ENCODE data around the gene FKBP3. TPM values are rescaled to one million over a fixed set of nuclear protein-coding genes. Genes with fewer than 3 reads are reported as not detected.

Gene FKBP3
- polyA plus RNA-seq, 1 donor (not counting 4 experiments of a cell fraction or from before 2014, with no cell fraction given): 98.8 TPM

DNA sequence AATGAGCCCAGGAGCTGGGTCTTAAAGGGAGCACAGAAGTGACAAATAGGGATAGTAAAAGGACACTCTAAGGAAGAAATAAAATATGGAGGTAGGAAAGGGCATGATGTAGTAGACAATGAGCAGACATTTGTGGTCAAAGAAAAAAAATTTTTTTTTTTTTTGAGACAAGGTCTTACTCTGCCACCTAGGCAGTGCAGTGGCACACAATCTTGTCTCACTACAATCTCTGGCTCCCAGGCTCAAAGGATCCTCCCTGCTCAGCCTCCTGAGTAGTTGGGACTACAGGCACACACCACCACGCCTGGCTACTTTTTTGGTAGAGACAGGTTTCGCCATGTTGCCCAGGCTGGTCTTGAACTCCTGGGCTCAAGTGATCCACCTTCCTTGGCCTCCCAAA is 8.5 kb downstream of the FKBP3 start:
- H3K4me2 ChIP-seq (ENCODE audit: control insufficient read depth, extremely low read depth, insufficient read depth, low read depth, low read length): no peak overlapping the region
- no peak overlapping the region for H3K27ac ChIP-seq (ENCODE audit: control insufficient read depth, insufficient read depth, low read length)
- H3K4me1 ChIP-seq (ENCODE audit: control insufficient read depth, extremely low read depth, insufficient read depth, low read length): no peaks in the 10 kb centered on the region
- no peak overlapping the region for H3K9ac ChIP-seq (ENCODE audit: control insufficient read depth, extremely low read depth, insufficient read depth, low read length)
- no peaks in the 10 kb centered on the region for H3K9me3 ChIP-seq (ENCODE audit: control insufficient read depth, low read depth, low read length)
- H3K79me2 ChIP-seq (ENCODE audit: control insufficient read depth, insufficient read depth, low read length): no peaks in the 10 kb centered on the region
- peaks cover 0 to 16% of the 10 kb centered on the region in 2 experiments for H3K36me3 ChIP-seq (ENCODE audit: control insufficient read depth in 2 of 2, extremely low read depth in 1 of 2, insufficient read depth in 2 of 2, low read length in 2 of 2)
- no peaks in the 10 kb centered on the region for H3K27me3 ChIP-seq (ENCODE audit: control insufficient read depth, extremely low read depth, insufficient read depth, low read length)
- no peaks in the 10 kb centered on the region for H3K9me1 ChIP-seq (ENCODE audit: control insufficient read depth, extremely low read depth, insufficient read depth, low read length)
- no peaks in the 10 kb centered on the region for H4K20me1 ChIP-seq (ENCODE audit: control insufficient read depth, extremely low read depth, insufficient read depth, low read length)
- H3K4me3 ChIP-seq (ENCODE audit: control insufficient read depth in 2 of 3, extremely low read depth in 1 of 3, insufficient read depth in 2 of 3, low read depth in 1 of 3, low read length in 3 of 3): no peak overlapping the region
- no peak for FAIRE-seq
- no peak overlapping the region for H2AFZ ChIP-seq (ENCODE audit: control insufficient read depth, low read length)
- no peak for DNase-seq (ENCODE audit: low read depth, low spot score)
- TF ChIP-seq EZH2 (IDR thresholded peaks at IDR 0.05; ENCODE audit: low read length): no peak
- TF ChIP-seq, protein P1, sequence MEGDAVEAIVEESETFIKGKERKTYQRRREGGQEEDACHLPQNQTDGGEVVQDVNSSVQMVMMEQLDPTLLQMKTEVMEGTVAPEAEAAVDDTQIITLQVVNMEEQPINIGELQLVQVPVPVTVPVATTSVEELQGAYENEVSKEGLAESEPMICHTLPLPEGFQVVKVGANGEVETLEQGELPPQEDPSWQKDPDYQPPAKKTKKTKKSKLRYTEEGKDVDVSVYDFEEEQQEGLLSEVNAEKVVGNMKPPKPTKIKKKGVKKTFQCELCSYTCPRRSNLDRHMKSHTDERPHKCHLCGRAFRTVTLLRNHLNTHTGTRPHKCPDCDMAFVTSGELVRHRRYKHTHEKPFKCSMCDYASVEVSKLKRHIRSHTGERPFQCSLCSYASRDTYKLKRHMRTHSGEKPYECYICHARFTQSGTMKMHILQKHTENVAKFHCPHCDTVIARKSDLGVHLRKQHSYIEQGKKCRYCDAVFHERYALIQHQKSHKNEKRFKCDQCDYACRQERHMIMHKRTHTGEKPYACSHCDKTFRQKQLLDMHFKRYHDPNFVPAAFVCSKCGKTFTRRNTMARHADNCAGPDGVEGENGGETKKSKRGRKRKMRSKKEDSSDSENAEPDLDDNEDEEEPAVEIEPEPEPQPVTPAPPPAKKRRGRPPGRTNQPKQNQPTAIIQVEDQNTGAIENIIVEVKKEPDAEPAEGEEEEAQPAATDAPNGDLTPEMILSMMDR (optimal IDR thresholded peaks at IDR 0.05 in 1 of 3, IDR thresholded peaks at IDR 0.05 in 1 of 3, conservative IDR thresholded peaks at IDR 0.05 in 1 of 3; ENCODE audit: extremely low read depth in 1 of 3, insufficient read depth in 2 of 3, low read length in 3 of 3): no peak
- dilution Hi-C loops (cut with MboI; ENCODE audit: extremely low pct_ligation_motif_present, low sequenced_read_pairs): no loop called here

DNA sequence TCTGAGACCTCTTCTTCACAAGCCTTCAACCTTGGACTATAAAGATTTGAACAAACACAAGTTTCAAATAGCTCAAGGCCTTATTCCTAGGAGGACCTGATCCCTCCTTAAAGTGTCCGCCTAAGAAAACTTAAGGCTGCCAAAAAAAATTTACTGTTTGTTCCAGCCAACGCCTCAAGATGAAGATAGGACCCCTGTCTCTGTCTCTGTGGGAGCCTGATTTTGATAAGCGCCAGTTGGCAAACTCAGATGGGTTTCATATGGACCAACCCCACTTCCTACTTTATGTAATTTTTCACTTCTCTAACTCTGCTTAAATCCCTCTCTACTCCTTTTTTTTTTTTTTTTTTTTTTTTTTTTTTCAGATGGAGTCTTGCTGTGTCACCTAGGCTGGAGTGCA is 11.0 kb downstream of the FKBP3 start:
- no peaks in the 10 kb centered on the region for H3K9me1 ChIP-seq (ENCODE audit: control insufficient read depth, extremely low read depth, insufficient read depth, low read length)
- no peak for DNase-seq (ENCODE audit: low read depth, low spot score)
- no peaks in the 10 kb centered on the region for H3K4me1 ChIP-seq (ENCODE audit: control insufficient read depth, extremely low read depth, insufficient read depth, low read length)
- peaks cover 10 to 17% of the 10 kb centered on the region in 2 experiments for H3K36me3 ChIP-seq (ENCODE audit: control insufficient read depth in 2 of 2, extremely low read depth in 1 of 2, insufficient read depth in 2 of 2, low read length in 2 of 2)
- no peaks in the 10 kb centered on the region for H3K9me3 ChIP-seq (ENCODE audit: control insufficient read depth, low read depth, low read length)
- no peak overlapping the region for H3K9ac ChIP-seq (ENCODE audit: control insufficient read depth, extremely low read depth, insufficient read depth, low read length)
- dilution Hi-C loops (cut with MboI; ENCODE audit: extremely low pct_ligation_motif_present, low sequenced_read_pairs): no loop called here
- H3K4me3 ChIP-seq (ENCODE audit: control insufficient read depth in 2 of 3, extremely low read depth in 1 of 3, insufficient read depth in 2 of 3, low read depth in 1 of 3, low read length in 3 of 3): no peak overlapping the region
- TF ChIP-seq, protein P1 (optimal IDR thresholded peaks at IDR 0.05 in 1 of 3, IDR thresholded peaks at IDR 0.05 in 1 of 3, conservative IDR thresholded peaks at IDR 0.05 in 1 of 3; ENCODE audit: extremely low read depth in 1 of 3, insufficient read depth in 2 of 3, low read length in 3 of 3): no peak
- TF ChIP-seq EZH2 (IDR thresholded peaks at IDR 0.05; ENCODE audit: low read length): no peak
- H3K79me2 ChIP-seq (ENCODE audit: control insufficient read depth, insufficient read depth, low read length): no peaks in the 10 kb centered on the region
- no peaks in the 10 kb centered on the region for H3K27me3 ChIP-seq (ENCODE audit: control insufficient read depth, extremely low read depth, insufficient read depth, low read length)
- H2AFZ ChIP-seq (ENCODE audit: control insufficient read depth, low read length): no peak overlapping the region
- no peak for FAIRE-seq
- no peak overlapping the region for H3K27ac ChIP-seq (ENCODE audit: control insufficient read depth, insufficient read depth, low read length)
- H3K4me2 ChIP-seq (ENCODE audit: control insufficient read depth, extremely low read depth, insufficient read depth, low read depth, low read length): no peak overlapping the region
- no peaks in the 10 kb centered on the region for H4K20me1 ChIP-seq (ENCODE audit: control insufficient read depth, extremely low read depth, insufficient read depth, low read length)

Data from keratinocyte (primary cell).